A549 (cell line): ENCODE results near the gene PLEKHF1. TPM values are rescaled to one million over a fixed set of nuclear protein-coding genes. Genes with fewer than 3 reads are reported as not detected.
A peak's percentile ranks its signal among the peaks of the same experiment; 100 is the strongest.

ENCODE experiments used
- ATAC-seq, 2 experiments: fragments of 200-7000 bp in 1 of 2; fragments of >200 bp in 1 of 2; cut with Nextera tagmentation in 1 of 2; cut with Tn5 transposase in 1 of 2; 3 replicates each; pipeline versions ENCODE4 v1.8.0 to v1.9.1; 2018 to 2020; ENCODE audit warnings: mild to moderate bottlenecking in 1 of 2, moderate library complexity in 1 of 2
- CTCF ChIA-PET: fragments of 300-600 bp; sonication (Branson Sonifier 250); formaldehyde crosslinking; extraction: SDS; loops from one replicate; lab custom pipeline; 2021; ENCODE audit warnings: antibody characterized with exemption, inconsistent platforms; lab: Yijun Ruan, JAX
- POLR2A ChIA-PET: fragments of 350-600 bp; formaldehyde crosslinking; extraction: SDS; loops from one replicate; lab custom pipeline; 2021; ENCODE audit warnings: antibody characterized with exemption, inconsistent platforms; lab: Yijun Ruan, JAX
- DNase-seq, 2 experiments: peaks; one replicate each; pipeline versions ENCODE4 v3.0.0 to v3.0.0-alpha.2; 2011 to 2016; ENCODE audit warnings: low read depth in 1 of 2, low spot score in 1 of 2
- FAIRE-seq: peaks from 2 replicates; lab custom pipeline; 2011; peaks lifted over from hg19 to GRCh38; lab: Jason Lieb, UNC
- H3K27ac ChIP-seq, 2 experiments: fragments of >200 bp; sonication (Bioruptor Twin); formaldehyde crosslinking; 3 replicates each; pipeline ENCODE4 v1.5.1; 2016 to 2017
- H3K4me1 ChIP-seq: fragments of >200 bp; sonication (Bioruptor Twin); formaldehyde crosslinking; 3 replicates; pipeline ENCODE4 v1.6.1; 2016
- H3K4me2 ChIP-seq: fragments of >200 bp; sonication (Bioruptor Twin); formaldehyde crosslinking; 3 replicates; pipeline ENCODE4 v1.6.1; 2016
- H3K4me3 ChIP-seq: fragments of >200 bp; sonication (Bioruptor Twin); formaldehyde crosslinking; 3 replicates; pipeline ENCODE4 v1.5.1; 2016
- H3K9me3 ChIP-seq: fragments of >200 bp; sonication (Bioruptor Twin); formaldehyde crosslinking; 3 replicates; pipeline ENCODE4 v1.6.1; 2016
- BHLHE40 ChIP-seq: IDR thresholded peaks from 2 replicates; pipeline ENCODE4 v1.6.1; 2012; ENCODE audit warnings: low read depth, low read length, inconsistent platforms
- CHD2 ChIP-seq: fragments of 150-350 bp; IDR thresholded peaks from 2 replicates; pipeline ENCODE4 v1.6.1; 2014; ENCODE audit warnings: low read length; ENCODE audit not compliant: partially characterized antibody
- EP300 ChIP-seq, 2 experiments: fragments of >200 bp; sonication (Bioruptor Twin); formaldehyde crosslinking; IDR thresholded peaks; 2 replicates in 1 of 2; 3 replicates in 1 of 2; pipeline ENCODE4 v1.6.1; 2016 to 2017
- HDAC2 ChIP-seq: fragments of 200-600 bp; sonication (generic); IDR thresholded peaks from 2 replicates; pipeline ENCODE4 v1.6.1; 2016
- HES2 ChIP-seq: fragments of >200 bp; sonication (Bioruptor Twin); formaldehyde crosslinking; IDR thresholded peaks from 2 replicates; pipeline ENCODE4 v1.6.1; 2016
- HOXA7 ChIP-seq: fragments of 250-450 bp; sonication (Bioruptor Pico); IDR thresholded peaks from 2 replicates; pipeline ENCODE4 v1.5.0; 2020; ENCODE audit warnings: mild to moderate bottlenecking, moderate library complexity
- HOXB13 ChIP-seq: fragments of 250-450 bp; sonication (Bioruptor Pico); IDR thresholded peaks from 2 replicates; pipeline ENCODE4 v1.5.0; 2020; ENCODE audit warnings: low read depth, mild to moderate bottlenecking, moderate library complexity
- HOXB5 ChIP-seq: fragments of 250-450 bp; sonication (Bioruptor Pico); IDR thresholded peaks from 2 replicates; pipeline ENCODE4 v1.5.0; 2020; ENCODE audit warnings: mild to moderate bottlenecking, moderate library complexity
- JUN ChIP-seq, 2 experiments: fragments of >200 bp; sonication (Bioruptor Twin); formaldehyde crosslinking; IDR thresholded peaks; 2 replicates in 1 of 2; 3 replicates in 1 of 2; pipeline ENCODE4 v1.6.1; 2016 to 2017
- MAX ChIP-seq: IDR thresholded peaks from 2 replicates; pipeline ENCODE4 v1.6.1; 2012
- MAZ ChIP-seq: fragments of 150-350 bp; IDR thresholded peaks from 2 replicates; pipeline ENCODE4 v1.6.1; 2014; ENCODE audit warnings: antibody characterized with exemption, low read depth, low read length, borderline replicate concordance
- MYC ChIP-seq: IDR thresholded peaks from 2 replicates; pipeline ENCODE4 v1.6.1; 2012; ENCODE audit warnings: mild to moderate bottlenecking, inconsistent platforms, low read length, improper control_type of control experiment, borderline replicate concordance
- NR3C1 ChIP-seq: fragments of >200 bp; sonication (Bioruptor Twin); formaldehyde crosslinking; IDR thresholded peaks from 3 replicates; pipeline ENCODE4 v1.6.1; 2017
- PHF8 ChIP-seq: fragments of 200-600 bp; sonication (generic); IDR thresholded peaks from 2 replicates; pipeline ENCODE4 v1.6.1; 2016; ENCODE audit warnings: low read depth, mild to moderate bottlenecking, antibody characterized with exemption, moderate library complexity, borderline replicate concordance
- POLR2A ChIP-seq: IDR thresholded peaks from 2 replicates; pipeline ENCODE4 v1.6.1; 2012; ENCODE audit warnings: mild to moderate bottlenecking, low read length
- POLR2AphosphoS2 ChIP-seq: conservative IDR thresholded peaks from 2 replicates; pipeline ENCODE4 v1.6.1; 2012; ENCODE audit warnings: low read length, improper control_type of control experiment, inconsistent platforms
- RAD21 ChIP-seq, 2 experiments: fragments of >200 bp in 1 of 2; sonication (Bioruptor Twin) in 1 of 2; formaldehyde crosslinking in 1 of 2; IDR thresholded peaks in 1 of 2; conservative IDR thresholded peaks in 1 of 2; 2 replicates in 1 of 2; 3 replicates in 1 of 2; pipeline ENCODE4 v1.6.1; 2012 to 2018; ENCODE audit warnings: inconsistent platforms in 1 of 2
- REST ChIP-seq: fragments of 200-600 bp; sonication (generic); IDR thresholded peaks from 2 replicates; pipeline ENCODE4 v1.6.1; 2016; ENCODE audit warnings: antibody characterized with exemption, mild to moderate bottlenecking, moderate library complexity
- RFX5 ChIP-seq: fragments of 450-650 bp; IDR thresholded peaks from 2 replicates; pipeline ENCODE4 v1.7.1; 2014; ENCODE audit warnings: antibody characterized with exemption, mild to moderate bottlenecking, moderate library complexity
- SMC3 ChIP-seq: fragments of >200 bp; sonication (Bioruptor Twin); formaldehyde crosslinking; IDR thresholded peaks from 3 replicates; pipeline ENCODE4 v1.6.1; 2018; ENCODE audit warnings: inconsistent platforms
- WGBS: methylation state at CpG from one replicate; pipeline ENCODE4 v1.1.6; 2017; ENCODE audit errors: missing lambda C conversion rate; 5-methylcytosine and 5-hydroxymethylcytosine counted together
- polyA plus RNA-seq, 4 experiments: library from polyadenylated mRNA; depleted of rRNA in 3 of 4; stranded (reverse); fragments of >200 nt; fragmentation: RNase III in 1 of 4; extraction: RNeasy Plus Mini Kit Qiagen cat#74134 plus additional on column Dnase treatment in 1 of 4; gene quantifications; 2 replicates in 3 of 4; 3 replicates in 1 of 4; pipeline ENCODE4 v1.2.3, GENCODE V29; 2011 to 2017

The PLEKHF1 gene
- polyA plus RNA-seq, 2 of the 4 experiments (the other 2 are of a cell fraction), result 2.1 to 4.1 TPM

GRCh38 chr19:29658221-29658991, 6.9 kb upstream of the PLEKHF1 start:
- POLR2A ChIA-PET, result no interaction called here

GRCh38 chr19:29660835-29661234, 4.4 kb upstream of the PLEKHF1 start:
- H3K4me2 ChIP-seq, result no peak overlapping the region
- POLR2A ChIA-PET, result no interaction called here
- DNase-seq (no peak), ATAC-seq (no peak), FAIRE-seq (no peak)
- H3K4me3 ChIP-seq, result no peak overlapping the region
- WGBS, result 71% methylated on average over 10 of the region's 10 CpGs
- no peaks in the 10 kb centered on the region for H3K9me3 ChIP-seq
- no peak overlapping the region for H3K27ac ChIP-seq
- peaks cover 8% of the 10 kb centered on the region for H3K4me1 ChIP-seq
- CTCF ChIA-PET, result interaction anchor here (1.5 to 4.3 kb wide), 3 partner anchors 34 to 56 kb away, joined by 4 to 37 read pairs (median 6); no protein-coding TSS in a partner anchor
- TF ChIP-seq HDAC2 (no peak), HOXB5 (no peak), BHLHE40 (no peak), JUN (IDR thresholded peaks at IDR 0.05) (no peak), RAD21 (conservative IDR thresholded peaks at IDR 0.05 in 1 of 2, IDR thresholded peaks at IDR 0.05 in 1 of 2) (no peak), POLR2A (no peak), MYC (no peak), EP300 (IDR thresholded peaks at IDR 0.05) (no peak), HOXB13 (CRISPR knock-in tag) (no peak)

More at GRCh38 chr19:29658221-29658991, 6.9 kb upstream of the PLEKHF1 start:
- no peak for TF ChIP-seq HES2
- no peak for TF ChIP-seq MAX
- TF ChIP-seq NR3C1, result no peak
- TF ChIP-seq POLR2AphosphoS2, result no peak
- TF ChIP-seq PHF8, result no peak
- no peak for TF ChIP-seq REST
- TF ChIP-seq HOXA7, result no peak
- TF ChIP-seq SMC3, result no peak
- TF ChIP-seq RFX5, result no peak
- TF ChIP-seq BHLHE40, result no peak
- TF ChIP-seq CHD2, result no peak
- no peak for TF ChIP-seq MAZ
- FAIRE-seq (peak; percentile 70), ATAC-seq (no peak), DNase-seq (no peak)
- Histone ChIP-seq H3K9me3 (peaks cover 11% of the 10 kb centered on the region; the same call in 2 of the 3 replicates), H3K4me3 (no peak overlapping the region), H3K4me2 (no peak overlapping the region), H3K27ac (no peak overlapping the region), H3K4me1 (peaks cover 6% of the 10 kb centered on the region; the same call in 1 of the 3 replicates)
- 78% methylated on average over 5 of the region's 5 CpGs for WGBS
- CTCF ChIA-PET, result interaction anchor here (0.6 to 1.7 kb wide), 6 partner anchors 10 to 220 kb away, joined by 3 to 6 read pairs (median 4); no protein-coding TSS in a partner anchor
